Activated naive CD4-positive, alpha-beta T cell treated with anti-CD3 and anti-CD28 coated beads, Interleukin-2, amount 10 ng/mL, durations not matched to agents 7 days and 5 days (primary cell): ENCODE measurements around the gene BRF1.
"Not testable (repeated sequence)": the region's sequence is repeated elsewhere in the genome, so short reads cannot be mapped to it uniquely, and the experiment has no call there.

Experiments
- CTCF ChIA-PET: fragments of 350-600 bp; sonication (Branson Sonifier 250); formaldehyde crosslinking; loops from one replicate; lab custom pipeline; 2021; ENCODE audit warnings: antibody characterized with exemption; lab: Charles Lee
- DNase-seq: peaks from one replicate; pipeline ENCODE4 v3.0.0-alpha.2; 2020
- H3K27ac Mint-ChIP-seq: one replicate; pipeline ENCODE4 v1.8.0; 2021; ENCODE audit warnings: mild to moderate bottlenecking, moderate library complexity, mixed read lengths
- H3K27me3 Mint-ChIP-seq: one replicate; pipeline ENCODE4 v1.8.0; 2021; ENCODE audit warnings: mild to moderate bottlenecking, mixed read lengths
- H3K36me3 Mint-ChIP-seq: one replicate; pipeline ENCODE4 v1.8.0; 2021; ENCODE audit warnings: mixed read lengths
- H3K4me1 Mint-ChIP-seq: one replicate; pipeline ENCODE4 v1.8.0; 2021; ENCODE audit warnings: mixed read lengths
- H3K4me3 Mint-ChIP-seq: one replicate; pipeline ENCODE4 v1.8.0; 2021; ENCODE audit warnings: mild to moderate bottlenecking, moderate library complexity, mixed read lengths
- H3K9me3 Mint-ChIP-seq: one replicate; pipeline ENCODE4 v1.8.0; 2021; ENCODE audit warnings: mixed read lengths

Gene BRF1

GRCh38 chr14:105282098-105282725, 18.6 kb downstream of the BRF1 start:
- peaks cover 5% of the 10 kb centered on the region for H3K36me3 Mint-ChIP-seq
- no peak for DNase-seq
- H3K4me3 Mint-ChIP-seq: no peak overlapping the region
- H3K9me3 Mint-ChIP-seq: no peaks in the 10 kb centered on the region
- no peaks in the 10 kb centered on the region for H3K27me3 Mint-ChIP-seq
- CTCF ChIA-PET: interaction anchor here (0.9 to 1.7 kb wide), 6 partner anchors 10 to 192 kb away, joined by 3 to 8 read pairs (median 5); no protein-coding TSS in a partner anchor
- peak overlapping the region; percentile 6 for H3K27ac Mint-ChIP-seq
- peaks cover 37% of the 10 kb centered on the region for H3K4me1 Mint-ChIP-seq

GRCh38 chr14:105281371-105282097, 19.3 kb downstream of the BRF1 start:
- Mint-ChIP-seq H3K4me1 (peaks cover 37% of the 10 kb centered on the region), H3K27me3 (no peaks in the 10 kb centered on the region), H3K27ac (no peak overlapping the region), H3K36me3 (peaks cover 5% of the 10 kb centered on the region), H3K4me3 (no peak overlapping the region), H3K9me3 (no peaks in the 10 kb centered on the region)
- CTCF ChIA-PET: interaction anchor here (0.9 to 1.7 kb wide), 4 partner anchors 24 to 191 kb away, joined by 3 to 6 read pairs (median 5); no protein-coding TSS in a partner anchor
- DNase-seq: peak; percentile 39

- H3K27me3 Mint-ChIP-seq: no peaks in the 10 kb centered on the region
- no peak overlapping the region for H3K4me3 Mint-ChIP-seq
- CTCF ChIA-PET: interaction anchor here (1.6 kb wide), 1 partner anchor 10 kb away, joined by 4 read pairs; no protein-coding TSS in a partner anchor
- no peak overlapping the region for H3K27ac Mint-ChIP-seq
- peaks cover 5% of the 10 kb centered on the region for H3K36me3 Mint-ChIP-seq
- DNase-seq: no peak
- H3K9me3 Mint-ChIP-seq: no peaks in the 10 kb centered on the region
- H3K4me1 Mint-ChIP-seq: peaks cover 37% of the 10 kb centered on the region
These were observed 20.3 kb downstream of the BRF1 start for GRCh38 chr14:105280525-105280924.

GRCh38 chr14:105279642-105280361, 21.0 kb downstream of the BRF1 start:
- H3K36me3 Mint-ChIP-seq: peaks cover 5% of the 10 kb centered on the region
- peaks cover 37% of the 10 kb centered on the region for H3K4me1 Mint-ChIP-seq
- no peak overlapping the region for H3K4me3 Mint-ChIP-seq
- no peak overlapping the region for H3K27ac Mint-ChIP-seq
- CTCF ChIA-PET: interaction anchor here (0.7 to 1.6 kb wide), 2 partner anchors 10 to 21 kb away, joined by 3 to 4 read pairs; no protein-coding TSS in a partner anchor
- H3K9me3 Mint-ChIP-seq: no peaks in the 10 kb centered on the region
- no peak for DNase-seq
- no peaks in the 10 kb centered on the region for H3K27me3 Mint-ChIP-seq

- H3K27ac Mint-ChIP-seq, H3K27me3 Mint-ChIP-seq, DNase-seq, H3K4me3 Mint-ChIP-seq, H3K36me3 Mint-ChIP-seq, H3K9me3 Mint-ChIP-seq: not testable (repeated sequence)
- CTCF ChIA-PET: interaction anchor here (1.3 kb wide), 1 partner anchor 108 kb away, joined by 3 read pairs; no protein-coding TSS in a partner anchor
- H3K4me1 Mint-ChIP-seq: peaks cover 15% of the 10 kb centered on the region
These were observed 23.4 kb downstream of the BRF1 start for GRCh38 chr14:105277448-105277847.

GRCh38 chr14:105275267-105275946, 25.4 kb downstream of the BRF1 start:
- H3K4me3 Mint-ChIP-seq: no peak overlapping the region
- H3K9me3 Mint-ChIP-seq: no peaks in the 10 kb centered on the region
- CTCF ChIA-PET: no interaction called here
- no peaks in the 10 kb centered on the region for H3K36me3 Mint-ChIP-seq
- DNase-seq: no peak
- no peak overlapping the region for H3K27ac Mint-ChIP-seq
- no peaks in the 10 kb centered on the region for H3K27me3 Mint-ChIP-seq
- peaks cover 6% of the 10 kb centered on the region for H3K4me1 Mint-ChIP-seq

GRCh38 chr14:105274637-105275036, 26.2 kb downstream of the BRF1 start:
- Mint-ChIP-seq H3K36me3 (no peaks in the 10 kb centered on the region), H3K4me1 (peaks cover 4% of the 10 kb centered on the region), H3K27me3 (no peaks in the 10 kb centered on the region), H3K27ac (no peak overlapping the region), H3K9me3 (no peaks in the 10 kb centered on the region), H3K4me3 (no peak overlapping the region)
- DNase-seq: no peak
- CTCF ChIA-PET: no interaction called here

GRCh38 chr14:105273062-105273461, 27.7 kb downstream of the BRF1 start:
- H3K27ac Mint-ChIP-seq: no peak overlapping the region
- no peaks in the 10 kb centered on the region for H3K4me1 Mint-ChIP-seq
- DNase-seq: no peak
- CTCF ChIA-PET: no interaction called here
- no peaks in the 10 kb centered on the region for H3K27me3 Mint-ChIP-seq
- no peak overlapping the region for H3K4me3 Mint-ChIP-seq
- no peaks in the 10 kb centered on the region for H3K9me3 Mint-ChIP-seq
- H3K36me3 Mint-ChIP-seq: no peaks in the 10 kb centered on the region

GRCh38 chr14:105272623-105273022, 28.2 kb downstream of the BRF1 start:
- H3K27me3 Mint-ChIP-seq: no peaks in the 10 kb centered on the region
- no peaks in the 10 kb centered on the region for H3K36me3 Mint-ChIP-seq
- no peak for DNase-seq
- no peak overlapping the region for H3K4me3 Mint-ChIP-seq
- no peaks in the 10 kb centered on the region for H3K9me3 Mint-ChIP-seq
- no peaks in the 10 kb centered on the region for H3K4me1 Mint-ChIP-seq
- CTCF ChIA-PET: no interaction called here
- H3K27ac Mint-ChIP-seq: no peak overlapping the region

- no peaks in the 10 kb centered on the region for H3K36me3 Mint-ChIP-seq
- CTCF ChIA-PET: interaction anchor here (0.9 to 1.1 kb wide), 2 partner anchors 11 to 24 kb away, joined by 3 read pairs; partner anchors contain the start of gene BTBD6
- no peak for DNase-seq
- no peaks in the 10 kb centered on the region for H3K9me3 Mint-ChIP-seq
- no peak overlapping the region for H3K4me3 Mint-ChIP-seq
- no peak overlapping the region for H3K27ac Mint-ChIP-seq
- H3K4me1 Mint-ChIP-seq: no peaks in the 10 kb centered on the region
- no peaks in the 10 kb centered on the region for H3K27me3 Mint-ChIP-seq
These were observed 29.4 kb downstream of the BRF1 start for GRCh38 chr14:105271224-105271890.

- Mint-ChIP-seq H3K27me3 (no peaks in the 10 kb centered on the region), H3K27ac (no peak overlapping the region), H3K4me1 (no peaks in the 10 kb centered on the region), H3K4me3 (no peak overlapping the region), H3K36me3 (peaks cover 1% of the 10 kb centered on the region), H3K9me3 (no peaks in the 10 kb centered on the region)
- CTCF ChIA-PET: no interaction called here
- no peak for DNase-seq
These were observed 31.4 kb downstream of the BRF1 start for GRCh38 chr14:105269405-105269804.

- Mint-ChIP-seq H3K27me3 (no peaks in the 10 kb centered on the region), H3K9me3 (no peaks in the 10 kb centered on the region), H3K4me3 (no peak overlapping the region), H3K4me1 (no peaks in the 10 kb centered on the region), H3K36me3 (peaks cover 1% of the 10 kb centered on the region), H3K27ac (no peak overlapping the region)
- CTCF ChIA-PET: no interaction called here
- no peak for DNase-seq
These were observed 32.0 kb downstream of the BRF1 start for GRCh38 chr14:105268736-105269354.
